ENCODE results near the gene SNX8. TPM values are rescaled to one million over a fixed set of nuclear protein-coding genes. Genes with fewer than 3 reads are reported as not detected.

The SNX8 gene
- total and polyA plus RNA-seq, 4 donors, result 8.7 to 20.8 (median 14.8) TPM

DNA sequence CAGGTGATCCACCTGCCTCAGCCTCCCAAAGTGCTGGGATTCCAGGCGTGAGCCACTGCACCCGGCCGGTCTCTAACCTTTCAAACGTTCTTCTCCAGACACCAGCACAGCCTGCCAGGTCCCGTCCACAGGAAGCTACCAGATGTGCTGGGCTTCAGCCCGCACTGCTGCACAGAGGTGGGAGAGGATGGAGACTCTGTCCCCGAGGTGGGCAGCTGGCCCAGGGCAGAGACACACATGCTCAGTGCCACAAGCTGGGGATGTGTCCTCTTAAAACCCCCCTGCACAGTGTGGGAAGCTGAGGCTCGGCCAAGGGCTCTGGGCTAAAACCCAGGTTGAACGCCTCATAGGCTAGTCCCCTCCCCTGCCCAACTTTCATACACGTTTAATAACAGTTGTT lies 62.9 kb downstream of the SNX8 start:
- H3K27me3 ChIP-seq (ENCODE audit: control insufficient read depth in 4 of 4, insufficient read depth in 4 of 4, low read length in 3 of 4), result no peaks in the 10 kb centered on the region
- no peak overlapping the region for H3K4me3 ChIP-seq (ENCODE audit: low read depth in 1 of 3, low read length in 3 of 3)
- H3K36me3 ChIP-seq (ENCODE audit: control insufficient read depth in 4 of 4, insufficient read depth in 3 of 4, low read depth in 1 of 4, low read length in 3 of 4), result peaks cover 0 to 9% (median 2%) of the 10 kb centered on the region in 4 donors
- H3K4me1 ChIP-seq (ENCODE audit: control insufficient read depth in 4 of 4, insufficient read depth in 4 of 4, low read length in 3 of 4), result no peaks in the 10 kb centered on the region
- no peak overlapping the region for H3K9ac ChIP-seq (ENCODE audit: low read depth in 1 of 2, low read length in 2 of 2)
- 79% methylated on average over 10 of the region's 10 CpGs for WGBS
- H3K9me3 ChIP-seq (ENCODE audit: control insufficient read depth in 4 of 4, low read length in 3 of 4), result no peaks in the 10 kb centered on the region
- no peak overlapping the region for H3K27ac ChIP-seq (ENCODE audit: low read depth in 1 of 2, low read length in 2 of 2)
- DNase-seq (ENCODE audit: low spot score), result no peak
- TF ChIP-seq, protein P1, sequence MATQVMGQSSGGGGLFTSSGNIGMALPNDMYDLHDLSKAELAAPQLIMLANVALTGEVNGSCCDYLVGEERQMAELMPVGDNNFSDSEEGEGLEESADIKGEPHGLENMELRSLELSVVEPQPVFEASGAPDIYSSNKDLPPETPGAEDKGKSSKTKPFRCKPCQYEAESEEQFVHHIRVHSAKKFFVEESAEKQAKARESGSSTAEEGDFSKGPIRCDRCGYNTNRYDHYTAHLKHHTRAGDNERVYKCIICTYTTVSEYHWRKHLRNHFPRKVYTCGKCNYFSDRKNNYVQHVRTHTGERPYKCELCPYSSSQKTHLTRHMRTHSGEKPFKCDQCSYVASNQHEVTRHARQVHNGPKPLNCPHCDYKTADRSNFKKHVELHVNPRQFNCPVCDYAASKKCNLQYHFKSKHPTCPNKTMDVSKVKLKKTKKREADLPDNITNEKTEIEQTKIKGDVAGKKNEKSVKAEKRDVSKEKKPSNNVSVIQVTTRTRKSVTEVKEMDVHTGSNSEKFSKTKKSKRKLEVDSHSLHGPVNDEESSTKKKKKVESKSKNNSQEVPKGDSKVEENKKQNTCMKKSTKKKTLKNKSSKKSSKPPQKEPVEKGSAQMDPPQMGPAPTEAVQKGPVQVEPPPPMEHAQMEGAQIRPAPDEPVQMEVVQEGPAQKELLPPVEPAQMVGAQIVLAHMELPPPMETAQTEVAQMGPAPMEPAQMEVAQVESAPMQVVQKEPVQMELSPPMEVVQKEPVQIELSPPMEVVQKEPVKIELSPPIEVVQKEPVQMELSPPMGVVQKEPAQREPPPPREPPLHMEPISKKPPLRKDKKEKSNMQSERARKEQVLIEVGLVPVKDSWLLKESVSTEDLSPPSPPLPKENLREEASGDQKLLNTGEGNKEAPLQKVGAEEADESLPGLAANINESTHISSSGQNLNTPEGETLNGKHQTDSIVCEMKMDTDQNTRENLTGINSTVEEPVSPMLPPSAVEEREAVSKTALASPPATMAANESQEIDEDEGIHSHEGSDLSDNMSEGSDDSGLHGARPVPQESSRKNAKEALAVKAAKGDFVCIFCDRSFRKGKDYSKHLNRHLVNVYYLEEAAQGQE (IDR thresholded peaks at IDR 0.05), result no peak
- no peak for TF ChIP-seq RAD21 (IDR thresholded peaks at IDR 0.05)
- TF ChIP-seq NR2F2 (IDR thresholded peaks at IDR 0.05), result no peak
- TF ChIP-seq YY1 (IDR thresholded peaks at IDR 0.05), result no peak
- TF ChIP-seq FOXA2 (IDR thresholded peaks at IDR 0.05), result no peak
- TF ChIP-seq RXRA (IDR thresholded peaks at IDR 0.05), result no peak
- no peak for TF ChIP-seq JUND (IDR thresholded peaks at IDR 0.05)
- TF ChIP-seq, protein P2, sequence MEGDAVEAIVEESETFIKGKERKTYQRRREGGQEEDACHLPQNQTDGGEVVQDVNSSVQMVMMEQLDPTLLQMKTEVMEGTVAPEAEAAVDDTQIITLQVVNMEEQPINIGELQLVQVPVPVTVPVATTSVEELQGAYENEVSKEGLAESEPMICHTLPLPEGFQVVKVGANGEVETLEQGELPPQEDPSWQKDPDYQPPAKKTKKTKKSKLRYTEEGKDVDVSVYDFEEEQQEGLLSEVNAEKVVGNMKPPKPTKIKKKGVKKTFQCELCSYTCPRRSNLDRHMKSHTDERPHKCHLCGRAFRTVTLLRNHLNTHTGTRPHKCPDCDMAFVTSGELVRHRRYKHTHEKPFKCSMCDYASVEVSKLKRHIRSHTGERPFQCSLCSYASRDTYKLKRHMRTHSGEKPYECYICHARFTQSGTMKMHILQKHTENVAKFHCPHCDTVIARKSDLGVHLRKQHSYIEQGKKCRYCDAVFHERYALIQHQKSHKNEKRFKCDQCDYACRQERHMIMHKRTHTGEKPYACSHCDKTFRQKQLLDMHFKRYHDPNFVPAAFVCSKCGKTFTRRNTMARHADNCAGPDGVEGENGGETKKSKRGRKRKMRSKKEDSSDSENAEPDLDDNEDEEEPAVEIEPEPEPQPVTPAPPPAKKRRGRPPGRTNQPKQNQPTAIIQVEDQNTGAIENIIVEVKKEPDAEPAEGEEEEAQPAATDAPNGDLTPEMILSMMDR (IDR thresholded peaks at IDR 0.05; ENCODE audit: low read depth, low read length, missing input control), result no peak
- TF ChIP-seq EGR1 (IDR thresholded peaks at IDR 0.05; ENCODE audit: low read depth in 2 of 2), result no peak
- TF ChIP-seq, protein P3, sequence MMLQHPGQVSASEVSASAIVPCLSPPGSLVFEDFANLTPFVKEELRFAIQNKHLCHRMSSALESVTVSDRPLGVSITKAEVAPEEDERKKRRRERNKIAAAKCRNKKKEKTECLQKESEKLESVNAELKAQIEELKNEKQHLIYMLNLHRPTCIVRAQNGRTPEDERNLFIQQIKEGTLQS (IDR thresholded peaks at IDR 0.05), result no peak

DNA sequence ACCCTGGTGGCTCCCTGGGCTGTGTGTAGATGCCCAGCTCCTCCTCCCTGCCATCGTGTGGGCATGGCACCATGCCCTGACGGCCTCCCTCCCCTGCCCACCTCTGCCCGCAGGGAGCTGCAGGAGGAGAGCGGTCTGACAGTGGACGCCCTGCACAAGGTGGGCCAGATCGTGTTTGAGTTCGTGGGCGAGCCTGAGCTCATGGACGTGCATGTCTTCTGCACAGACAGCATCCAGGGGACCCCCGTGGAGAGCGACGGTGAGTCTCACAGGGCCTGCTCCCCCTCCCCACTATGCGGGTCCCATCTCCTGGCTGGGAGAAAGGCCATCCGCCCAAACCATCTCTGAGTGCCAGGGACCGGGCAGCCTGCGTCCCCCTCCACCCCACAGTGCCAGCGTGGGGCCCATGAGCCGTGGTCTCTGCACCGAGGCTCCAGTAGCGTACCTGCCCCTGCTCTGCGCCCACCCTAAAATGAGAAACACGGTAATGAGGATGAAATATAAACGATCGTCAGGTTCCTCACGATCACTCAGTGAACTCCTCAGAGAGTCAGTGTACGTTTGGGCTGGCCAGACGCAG lies 64.4 kb downstream of the SNX8 start:
- no peak for DNase-seq (ENCODE audit: low spot score)
- H3K27me3 ChIP-seq (ENCODE audit: control insufficient read depth in 4 of 4, insufficient read depth in 4 of 4, low read length in 3 of 4), result no peaks in the 10 kb centered on the region
- no peak overlapping the region for H3K4me3 ChIP-seq (ENCODE audit: low read depth in 1 of 3, low read length in 3 of 3)
- no peaks in the 10 kb centered on the region for H3K4me1 ChIP-seq (ENCODE audit: control insufficient read depth in 4 of 4, insufficient read depth in 4 of 4, low read length in 3 of 4)
- TF ChIP-seq YY1 (IDR thresholded peaks at IDR 0.05) (no peak), SP1 (IDR thresholded peaks at IDR 0.05) (no peak)
- TF ChIP-seq, protein P3 (IDR thresholded peaks at IDR 0.05), result no peak
- TF ChIP-seq, protein P4, sequence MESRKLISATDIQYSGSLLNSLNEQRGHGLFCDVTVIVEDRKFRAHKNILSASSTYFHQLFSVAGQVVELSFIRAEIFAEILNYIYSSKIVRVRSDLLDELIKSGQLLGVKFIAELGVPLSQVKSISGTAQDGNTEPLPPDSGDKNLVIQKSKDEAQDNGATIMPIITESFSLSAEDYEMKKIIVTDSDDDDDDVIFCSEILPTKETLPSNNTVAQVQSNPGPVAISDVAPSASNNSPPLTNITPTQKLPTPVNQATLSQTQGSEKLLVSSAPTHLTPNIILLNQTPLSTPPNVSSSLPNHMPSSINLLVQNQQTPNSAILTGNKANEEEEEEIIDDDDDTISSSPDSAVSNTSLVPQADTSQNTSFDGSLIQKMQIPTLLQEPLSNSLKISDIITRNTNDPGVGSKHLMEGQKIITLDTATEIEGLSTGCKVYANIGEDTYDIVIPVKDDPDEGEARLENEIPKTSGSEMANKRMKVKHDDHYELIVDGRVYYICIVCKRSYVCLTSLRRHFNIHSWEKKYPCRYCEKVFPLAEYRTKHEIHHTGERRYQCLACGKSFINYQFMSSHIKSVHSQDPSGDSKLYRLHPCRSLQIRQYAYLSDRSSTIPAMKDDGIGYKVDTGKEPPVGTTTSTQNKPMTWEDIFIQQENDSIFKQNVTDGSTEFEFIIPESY (IDR thresholded peaks at IDR 0.05), result no peak
- TF ChIP-seq, protein P1 (IDR thresholded peaks at IDR 0.05), result no peak
- WGBS, result 86% methylated on average over 27 of the region's 27 CpGs
- H3K36me3 ChIP-seq (ENCODE audit: control insufficient read depth in 4 of 4, insufficient read depth in 3 of 4, low read depth in 1 of 4, low read length in 3 of 4), result peaks cover 0 to 4% (median 2%) of the 10 kb centered on the region in 4 donors
- no peak overlapping the region for H3K9ac ChIP-seq (ENCODE audit: low read depth in 1 of 2, low read length in 2 of 2)
- H3K9me3 ChIP-seq (ENCODE audit: control insufficient read depth in 4 of 4, low read length in 3 of 4), result no peaks in the 10 kb centered on the region
- no peak overlapping the region for H3K27ac ChIP-seq (ENCODE audit: low read depth in 1 of 2, low read length in 2 of 2)

Data from liver (tissue), 9 donors.